Left colon (tissue), 2 donors: ENCODE data around the gene SPG7. TPM values are rescaled to one million over a fixed set of nuclear protein-coding genes. Genes with fewer than 3 reads are reported as not detected.
"Not testable (repeated sequence)": the region's sequence is repeated elsewhere in the genome, so short reads cannot be mapped to it uniquely, and the experiment has no call there.

Source experiments
- ATAC-seq: fragments of 200-7000 bp; cut with Tn5 transposase; one replicate; pipeline ENCODE4 v1.9.1; 2020; ENCODE audit warnings: mild to moderate bottlenecking, moderate library complexity
- DNase-seq, 2 donors: peaks; one replicate each; pipeline ENCODE4 v3.0.0-alpha.2; 2020
- intact Hi-C, 2 donors: fragments of 100-400 bp; cut with DNase I in 1 of 2; cut with micrococcal nuclease in 1 of 2; formaldehyde crosslinking; loops; one replicate each; pipeline versions ENCODE4 v1.11.2 to v1.14.0; 2022; cut with DNase I, micrococcal nuclease
- long read RNA-seq: library from polyadenylated mRNA; unstranded; transcript quantifications from one replicate; pipeline ENCODE4 v2.0.0, GENCODE V29; 2021
- total RNA-seq, 2 donors: library from RNA; stranded (reverse); fragmentation: NEBNext Ultra II Directional; extraction: Animal tissue kit (Norgen Biotek cat#: 25700); gene quantifications; one replicate each; pipeline ENCODE4 v1.2.1, GENCODE V29; 2021
- donor health status: DM: no; HTN: no; CAD: no.
- donor health status: DM: yes; HTN: yes; CAD: no.

Gene SPG7
- total RNA-seq: 100 to 1,000 TPM; 106 to 146 TPM
- long read RNA-seq, full-length matches to known transcripts: 112 of 172 reads
- long read RNA-seq, partial matches to known transcripts: 37 of 172 reads
- long read RNA-seq, other reads (novel, unspliced or antisense): 23 of 172 reads

GRCh38 chr16:89507834-89508590 lies at the start of gene SPG7:
Gene SPG7, plus strand, starts transcription at chr16:89508403. Its CDS starts 15 bp downstream, at chr16:89508418.
- DNase-seq (peak; percentile 74 to 90), ATAC-seq (peak; percentile 80)
- intact Hi-C loops: loop anchor here in 1 of 2 donors (10.0 kb wide), 1 partner anchor 163 kb away; no protein-coding TSS in a partner anchor

GRCh38 chr16:89458551-89458950 lies 49.7 kb upstream of the SPG7 start:
- DNase-seq (no peak), ATAC-seq (no peak)
- intact Hi-C loops: no loop called here

GRCh38 chr16:89458967-89459366 lies 49.2 kb upstream of the SPG7 start:
- DNase-seq: no peak
- intact Hi-C loops: no loop called here
- ATAC-seq: no peak

- no peak for DNase-seq
- intact Hi-C loops: no loop called here
- ATAC-seq: no peak
These were observed 47.6 kb upstream of the SPG7 start for GRCh38 chr16:89460556-89460955.

GRCh38 chr16:89461890-89462289 lies 46.3 kb upstream of the SPG7 start:
- ATAC-seq, intact Hi-C loops, DNase-seq: not testable (repeated sequence)

- ATAC-seq, intact Hi-C loops, DNase-seq: not testable (repeated sequence)
These were observed 45.6 kb upstream of the SPG7 start for GRCh38 chr16:89462639-89463038.

- DNase-seq, ATAC-seq, intact Hi-C loops: not testable (repeated sequence)
These were observed 44.9 kb upstream of the SPG7 start for GRCh38 chr16:89463312-89463711.

GRCh38 chr16:89466920-89467319 lies 41.3 kb upstream of the SPG7 start:
- DNase-seq (no peak), ATAC-seq (peak; percentile 79)

GRCh38 chr16:89467382-89467781 lies 40.8 kb upstream of the SPG7 start:
- intact Hi-C loops: no loop called here
- ATAC-seq (no peak), DNase-seq (no peak)

More at GRCh38 chr16:89466920-89467319, 41.3 kb upstream of the SPG7 start:
- intact Hi-C loops: no loop called here

- intact Hi-C loops: no loop called here
- ATAC-seq (peak; percentile 53), DNase-seq (no peak)
These were observed 35.5 kb upstream of the SPG7 start for GRCh38 chr16:89472711-89473075.

GRCh38 chr16:89473136-89473712 lies 35.0 kb upstream of the SPG7 start:
- DNase-seq: no peak
- intact Hi-C loops: no loop called here

GRCh38 chr16:89473791-89474414 lies 34.3 kb upstream of the SPG7 start:
- no peak for DNase-seq
- ATAC-seq: peak; percentile 50
- intact Hi-C loops: no loop called here

More at GRCh38 chr16:89473136-89473712, 35.0 kb upstream of the SPG7 start:
- no peak for ATAC-seq

- intact Hi-C loops: no loop called here
- ATAC-seq (no peak), DNase-seq (no peak)
These were observed 33.1 kb upstream of the SPG7 start for GRCh38 chr16:89475144-89475543.

- DNase-seq (no peak), ATAC-seq (no peak)
- intact Hi-C loops: no loop called here
These were observed 31.8 kb upstream of the SPG7 start for GRCh38 chr16:89476379-89476778.

GRCh38 chr16:89476811-89477261 lies 31.4 kb upstream of the SPG7 start:
- DNase-seq: no peak
- no peak for ATAC-seq
- intact Hi-C loops: no loop called here

GRCh38 chr16:89478576-89479221 lies 29.5 kb upstream of the SPG7 start:
- intact Hi-C loops: no loop called here
- DNase-seq: no peak
- no peak for ATAC-seq

- ATAC-seq (no peak), DNase-seq (no peak)
- intact Hi-C loops: no loop called here
These were observed 26.7 kb upstream of the SPG7 start for GRCh38 chr16:89481356-89481955.

GRCh38 chr16:89482150-89482816 lies 25.9 kb upstream of the SPG7 start:
- peak in 1 of 2 donors; percentile 38 for DNase-seq
- intact Hi-C loops: no loop called here
- peak; percentile 76 for ATAC-seq
